ENCODE measurements around the gene PKN2. TPM values are rescaled to one million over a fixed set of nuclear protein-coding genes. Genes with fewer than 3 reads are reported as not detected.

The PKN2 gene
- total RNA-seq, 1 experiment from 2014 or later, result 32.5 TPM

GRCh38 chr1:88740784-88741183 is 56.7 kb downstream of the PKN2 start:
- H3K4me3 Mint-ChIP-seq, result no peak overlapping the region
- Histone ChIP-seq H3K4me2 (ENCODE audit: insufficient read depth, insufficient read length, low read length) (no peak overlapping the region), H3K79me2 (ENCODE audit: insufficient read depth, low read length) (no peaks in the 10 kb centered on the region; the same call in 1 of the 2 replicates), H3K18ac (ENCODE audit: insufficient read length, low read depth, low read length) (no peak overlapping the region), H3K27ac (ENCODE audit: insufficient read length, low read depth, low read length) (no peak overlapping the region), H3K9me3 (ENCODE audit: control insufficient read depth, low read depth, low read length) (no peaks in the 10 kb centered on the region), H4K91ac (ENCODE audit: insufficient read length, low read depth, low read length) (no peak overlapping the region), H2AK5ac (ENCODE audit: insufficient read length, low read length) (no peak overlapping the region), H3K4ac (ENCODE audit: low read depth, low read length) (no peak overlapping the region), H4K5ac (ENCODE audit: insufficient read length, low read depth, low read length) (no peak overlapping the region), H2BK12ac (ENCODE audit: insufficient read length, low read depth, low read length) (no peak overlapping the region), H2BK5ac (ENCODE audit: insufficient read length, low read length) (no peak overlapping the region), H2BK120ac (ENCODE audit: low read depth, low read length, poor library complexity, severe bottlenecking) (no peak overlapping the region), H2BK20ac (ENCODE audit: low read depth, low read length, poor library complexity, severe bottlenecking) (no peak overlapping the region), H4K20me1 (ENCODE audit: control insufficient read depth, insufficient read depth, insufficient read length) (no peaks in the 10 kb centered on the region), H3K56ac (ENCODE audit: insufficient read length, low read depth, low read length) (no peak overlapping the region), H3K27me3 (ENCODE audit: insufficient read depth, low read length) (no peaks in the 10 kb centered on the region), H2BK15ac (ENCODE audit: low read depth, low read length) (no peak overlapping the region), H4K8ac (replicated peaks; ENCODE audit: insufficient read length, low read depth, low read length) (no peak overlapping the region), H3T11ph (ENCODE audit: low read length) (no peak overlapping the region), H3K9ac (ENCODE audit: extremely low read depth, insufficient read length, low read length) (no peak overlapping the region), H3K23me2 (ENCODE audit: insufficient read length, low read depth, low read length, poor library complexity, severe bottlenecking) (no peaks in the 10 kb centered on the region), H3K79me1 (ENCODE audit: insufficient read depth, low read depth, low read length, poor library complexity, severe bottlenecking) (no peaks in the 10 kb centered on the region), H2AFZ (ENCODE audit: low read length) (no peak overlapping the region), H3K14ac (ENCODE audit: insufficient read depth, low read length) (no peak overlapping the region), H3K4me1 (ENCODE audit: insufficient read depth, low read length) (peaks cover 8% of the 10 kb centered on the region; the same call in 1 of the 2 replicates), H3K23ac (ENCODE audit: insufficient read length, low read depth, low read length) (no peak overlapping the region)
- H3K27ac Mint-ChIP-seq, result no peak overlapping the region
- peaks cover 3 to 13% (median 8%) of the 10 kb centered on the region in 3 experiments for H3K36me3 Mint-ChIP-seq (ENCODE audit: insufficient read depth in 1 of 3, low read depth in 3 of 3)
- H3K27me3 Mint-ChIP-seq (ENCODE audit: low read depth), result no peaks in the 10 kb centered on the region; the same call in 1 of the 2 replicates
- peaks cover 2 to 4% of the 10 kb centered on the region in 2 experiments; a peak in 4 of 5 replicates for H3K9me3 Mint-ChIP-seq
- H3K4me1 Mint-ChIP-seq, result peaks cover 10 to 24% of the 10 kb centered on the region in 2 experiments
- WGBS (ENCODE audit: extremely low coverage, insufficient read length, low lambda C conversion rate), result no CpG with 5 or more reads among the region's 3 CpGs
- TF ChIP-seq, protein P1, sequence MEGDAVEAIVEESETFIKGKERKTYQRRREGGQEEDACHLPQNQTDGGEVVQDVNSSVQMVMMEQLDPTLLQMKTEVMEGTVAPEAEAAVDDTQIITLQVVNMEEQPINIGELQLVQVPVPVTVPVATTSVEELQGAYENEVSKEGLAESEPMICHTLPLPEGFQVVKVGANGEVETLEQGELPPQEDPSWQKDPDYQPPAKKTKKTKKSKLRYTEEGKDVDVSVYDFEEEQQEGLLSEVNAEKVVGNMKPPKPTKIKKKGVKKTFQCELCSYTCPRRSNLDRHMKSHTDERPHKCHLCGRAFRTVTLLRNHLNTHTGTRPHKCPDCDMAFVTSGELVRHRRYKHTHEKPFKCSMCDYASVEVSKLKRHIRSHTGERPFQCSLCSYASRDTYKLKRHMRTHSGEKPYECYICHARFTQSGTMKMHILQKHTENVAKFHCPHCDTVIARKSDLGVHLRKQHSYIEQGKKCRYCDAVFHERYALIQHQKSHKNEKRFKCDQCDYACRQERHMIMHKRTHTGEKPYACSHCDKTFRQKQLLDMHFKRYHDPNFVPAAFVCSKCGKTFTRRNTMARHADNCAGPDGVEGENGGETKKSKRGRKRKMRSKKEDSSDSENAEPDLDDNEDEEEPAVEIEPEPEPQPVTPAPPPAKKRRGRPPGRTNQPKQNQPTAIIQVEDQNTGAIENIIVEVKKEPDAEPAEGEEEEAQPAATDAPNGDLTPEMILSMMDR (conservative IDR thresholded peaks at IDR 0.05), result no peak
- no peak for DNase-seq
